H1 (cell line): ENCODE measurements around the gene NRSN1. TPM values are rescaled to one million over a fixed set of nuclear protein-coding genes. Genes with fewer than 3 reads are reported as not detected.

Experiments used
- BACH1 ChIP-seq: IDR thresholded peaks from 2 replicates; pipeline ENCODE4 v1.6.1; 2012; ENCODE audit warnings: low read length, improper control_type of control experiment
- CEBPB ChIP-seq: IDR thresholded peaks from 2 replicates; pipeline ENCODE4 v1.6.1; 2012; ENCODE audit warnings: low read depth, low read length
- CTBP2 ChIP-seq: IDR thresholded peaks from 2 replicates; pipeline ENCODE4 v1.7.0; 2011; ENCODE audit warnings: borderline replicate concordance, mild to moderate bottlenecking, moderate library complexity, mixed read lengths, low read length; ENCODE audit not compliant: insufficient read depth, insufficient read length
- EGR1 ChIP-seq: IDR thresholded peaks from 2 replicates; pipeline ENCODE4 v1.6.1; 2011; ENCODE audit warnings: low read depth, low read length, borderline replicate concordance
- EZH2 ChIP-seq: fragments of 200-600 bp; sonication (generic); IDR thresholded peaks from 2 replicates; pipeline ENCODE4 v1.7.1; 2012; ENCODE audit warnings: low read depth, mild to moderate bottlenecking, moderate library complexity, low read length, inconsistent platforms; ENCODE audit not compliant: severe bottlenecking
- HDAC2 ChIP-seq, 2 experiments: fragments of 300-600 bp in 1 of 2; sonication (generic) in 1 of 2; IDR thresholded peaks; 2 replicates each; pipeline ENCODE4 v1.6.1; 2011 to 2012; ENCODE audit warnings: low read depth in 2 of 2, low read length in 2 of 2, mild to moderate bottlenecking in 2 of 2, moderate library complexity in 2 of 2, borderline replicate concordance in 1 of 2, inconsistent platforms in 1 of 2
- PHF8 ChIP-seq: fragments of 200-600 bp; sonication (generic); conservative IDR thresholded peaks from 2 replicates; pipeline ENCODE4 v1.7.1; 2012; ENCODE audit warnings: low read depth, mild to moderate bottlenecking, inconsistent platforms, low read length, moderate library complexity
- SAP30 ChIP-seq: fragments of 300-600 bp; sonication (generic); IDR thresholded peaks from 2 replicates; pipeline ENCODE4 v1.7.1; 2012; ENCODE audit warnings: low read length, moderate library complexity, mild to moderate bottlenecking, inconsistent platforms; ENCODE audit not compliant: insufficient read depth, insufficient replicate concordance
- SIRT6 ChIP-seq: IDR thresholded peaks from one replicate; pipeline ENCODE4 v1.7.1; 2012; ENCODE audit warnings: low read length, inconsistent platforms
- TCF12 ChIP-seq: IDR thresholded peaks from 2 replicates; pipeline ENCODE4 v1.6.1; 2011; ENCODE audit warnings: low read depth, mild to moderate bottlenecking, low read length
- ZNF274 ChIP-seq: IDR thresholded peaks from 2 replicates; pipeline ENCODE4 v1.7.0; 2012; ENCODE audit warnings: low read length, borderline replicate concordance; ENCODE audit errors: extremely low read depth
- polyA plus RNA-seq, 7 experiments: library from polyadenylated mRNA; depleted of rRNA in 3 of 7; stranded (reverse) in 5 of 7; unstranded in 2 of 7; fragments of >200 nt in 5 of 7; fragments of 200-250 nt in 2 of 7; gene quantifications; 1 replicate in 5 of 7; 2 replicates in 1 of 7; 4 replicates in 1 of 7; pipeline versions ENCODE4 v1.2.1 to v1.2.3, GENCODE V29; 2011 to 2013; ENCODE audit warnings: missing spikeins in 2 of 7, mixed read lengths in 2 of 7
- total RNA-seq: library from RNA; stranded (reverse); fragmentation: NEBNext Ultra II Directional; extraction: Animal tissue kit (Norgen Biotek cat#: 25700); gene quantifications from 2 replicates; pipeline ENCODE4 v1.2.1, GENCODE V29; 2021
- TF ChIP-seq, protein P1 (sequence below): fragments of 300-600 bp; sonication (generic); IDR thresholded peaks from 2 replicates; pipeline ENCODE4 v1.7.1; 2012; ENCODE audit warnings: low read length, moderate library complexity, mild to moderate bottlenecking, inconsistent platforms; ENCODE audit not compliant: insufficient replicate concordance

The NRSN1 gene
- total and polyA plus RNA-seq, 2 of the 8 experiments (the other 6 are each of a cell fraction or from before 2014, with no cell fraction given) = 0.15 to 0.78 TPM

DNA sequence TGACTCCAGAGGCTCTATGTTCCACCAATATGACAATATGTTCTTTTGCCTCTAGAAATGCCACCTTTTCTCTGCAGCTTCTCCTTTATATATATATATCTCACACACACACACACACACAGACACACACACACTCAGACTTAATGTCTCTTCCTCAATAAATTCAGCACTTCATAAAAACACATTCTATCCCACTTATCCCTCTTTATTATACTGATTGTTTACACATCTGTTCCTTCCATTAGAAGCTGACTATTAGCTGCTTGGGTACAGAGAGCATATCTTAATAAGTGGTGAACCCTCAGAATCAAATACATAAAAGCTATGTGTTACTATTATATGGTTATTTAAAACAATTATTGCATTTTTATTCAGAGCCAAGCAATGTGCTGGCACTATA is 23.3 kb downstream of the NRSN1 start (continued):
- TF ChIP-seq, protein P1, sequence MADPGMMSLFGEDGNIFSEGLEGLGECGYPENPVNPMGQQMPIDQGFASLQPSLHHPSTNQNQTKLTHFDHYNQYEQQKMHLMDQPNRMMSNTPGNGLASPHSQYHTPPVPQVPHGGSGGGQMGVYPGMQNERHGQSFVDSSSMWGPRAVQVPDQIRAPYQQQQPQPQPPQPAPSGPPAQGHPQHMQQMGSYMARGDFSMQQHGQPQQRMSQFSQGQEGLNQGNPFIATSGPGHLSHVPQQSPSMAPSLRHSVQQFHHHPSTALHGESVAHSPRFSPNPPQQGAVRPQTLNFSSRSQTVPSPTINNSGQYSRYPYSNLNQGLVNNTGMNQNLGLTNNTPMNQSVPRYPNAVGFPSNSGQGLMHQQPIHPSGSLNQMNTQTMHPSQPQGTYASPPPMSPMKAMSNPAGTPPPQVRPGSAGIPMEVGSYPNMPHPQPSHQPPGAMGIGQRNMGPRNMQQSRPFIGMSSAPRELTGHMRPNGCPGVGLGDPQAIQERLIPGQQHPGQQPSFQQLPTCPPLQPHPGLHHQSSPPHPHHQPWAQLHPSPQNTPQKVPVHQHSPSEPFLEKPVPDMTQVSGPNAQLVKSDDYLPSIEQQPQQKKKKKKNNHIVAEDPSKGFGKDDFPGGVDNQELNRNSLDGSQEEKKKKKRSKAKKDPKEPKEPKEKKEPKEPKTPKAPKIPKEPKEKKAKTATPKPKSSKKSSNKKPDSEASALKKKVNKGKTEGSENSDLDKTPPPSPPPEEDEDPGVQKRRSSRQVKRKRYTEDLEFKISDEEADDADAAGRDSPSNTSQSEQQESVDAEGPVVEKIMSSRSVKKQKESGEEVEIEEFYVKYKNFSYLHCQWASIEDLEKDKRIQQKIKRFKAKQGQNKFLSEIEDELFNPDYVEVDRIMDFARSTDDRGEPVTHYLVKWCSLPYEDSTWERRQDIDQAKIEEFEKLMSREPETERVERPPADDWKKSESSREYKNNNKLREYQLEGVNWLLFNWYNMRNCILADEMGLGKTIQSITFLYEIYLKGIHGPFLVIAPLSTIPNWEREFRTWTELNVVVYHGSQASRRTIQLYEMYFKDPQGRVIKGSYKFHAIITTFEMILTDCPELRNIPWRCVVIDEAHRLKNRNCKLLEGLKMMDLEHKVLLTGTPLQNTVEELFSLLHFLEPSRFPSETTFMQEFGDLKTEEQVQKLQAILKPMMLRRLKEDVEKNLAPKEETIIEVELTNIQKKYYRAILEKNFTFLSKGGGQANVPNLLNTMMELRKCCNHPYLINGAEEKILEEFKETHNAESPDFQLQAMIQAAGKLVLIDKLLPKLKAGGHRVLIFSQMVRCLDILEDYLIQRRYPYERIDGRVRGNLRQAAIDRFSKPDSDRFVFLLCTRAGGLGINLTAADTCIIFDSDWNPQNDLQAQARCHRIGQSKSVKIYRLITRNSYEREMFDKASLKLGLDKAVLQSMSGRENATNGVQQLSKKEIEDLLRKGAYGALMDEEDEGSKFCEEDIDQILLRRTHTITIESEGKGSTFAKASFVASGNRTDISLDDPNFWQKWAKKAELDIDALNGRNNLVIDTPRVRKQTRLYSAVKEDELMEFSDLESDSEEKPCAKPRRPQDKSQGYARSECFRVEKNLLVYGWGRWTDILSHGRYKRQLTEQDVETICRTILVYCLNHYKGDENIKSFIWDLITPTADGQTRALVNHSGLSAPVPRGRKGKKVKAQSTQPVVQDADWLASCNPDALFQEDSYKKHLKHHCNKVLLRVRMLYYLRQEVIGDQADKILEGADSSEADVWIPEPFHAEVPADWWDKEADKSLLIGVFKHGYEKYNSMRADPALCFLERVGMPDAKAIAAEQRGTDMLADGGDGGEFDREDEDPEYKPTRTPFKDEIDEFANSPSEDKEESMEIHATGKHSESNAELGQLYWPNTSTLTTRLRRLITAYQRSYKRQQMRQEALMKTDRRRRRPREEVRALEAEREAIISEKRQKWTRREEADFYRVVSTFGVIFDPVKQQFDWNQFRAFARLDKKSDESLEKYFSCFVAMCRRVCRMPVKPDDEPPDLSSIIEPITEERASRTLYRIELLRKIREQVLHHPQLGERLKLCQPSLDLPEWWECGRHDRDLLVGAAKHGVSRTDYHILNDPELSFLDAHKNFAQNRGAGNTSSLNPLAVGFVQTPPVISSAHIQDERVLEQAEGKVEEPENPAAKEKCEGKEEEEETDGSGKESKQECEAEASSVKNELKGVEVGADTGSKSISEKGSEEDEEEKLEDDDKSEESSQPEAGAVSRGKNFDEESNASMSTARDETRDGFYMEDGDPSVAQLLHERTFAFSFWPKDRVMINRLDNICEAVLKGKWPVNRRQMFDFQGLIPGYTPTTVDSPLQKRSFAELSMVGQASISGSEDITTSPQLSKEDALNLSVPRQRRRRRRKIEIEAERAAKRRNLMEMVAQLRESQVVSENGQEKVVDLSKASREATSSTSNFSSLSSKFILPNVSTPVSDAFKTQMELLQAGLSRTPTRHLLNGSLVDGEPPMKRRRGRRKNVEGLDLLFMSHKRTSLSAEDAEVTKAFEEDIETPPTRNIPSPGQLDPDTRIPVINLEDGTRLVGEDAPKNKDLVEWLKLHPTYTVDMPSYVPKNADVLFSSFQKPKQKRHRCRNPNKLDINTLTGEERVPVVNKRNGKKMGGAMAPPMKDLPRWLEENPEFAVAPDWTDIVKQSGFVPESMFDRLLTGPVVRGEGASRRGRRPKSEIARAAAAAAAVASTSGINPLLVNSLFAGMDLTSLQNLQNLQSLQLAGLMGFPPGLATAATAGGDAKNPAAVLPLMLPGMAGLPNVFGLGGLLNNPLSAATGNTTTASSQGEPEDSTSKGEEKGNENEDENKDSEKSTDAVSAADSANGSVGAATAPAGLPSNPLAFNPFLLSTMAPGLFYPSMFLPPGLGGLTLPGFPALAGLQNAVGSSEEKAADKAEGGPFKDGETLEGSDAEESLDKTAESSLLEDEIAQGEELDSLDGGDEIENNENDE = no peak
- no peak for TF ChIP-seq SIRT6
- TF ChIP-seq ZNF274 = no peak
- no peak for TF ChIP-seq EGR1
- TF ChIP-seq CTBP2 = no peak
- TF ChIP-seq TCF12 = no peak
- TF ChIP-seq CEBPB = no peak
- TF ChIP-seq EZH2 = no peak
- TF ChIP-seq HDAC2 (IDR thresholded peaks at IDR 0.05; ENCODE audit: borderline replicate concordance in 1 of 2, low read depth in 2 of 2, low read length in 2 of 2) = no peak
- no peak for TF ChIP-seq BACH1
- TF ChIP-seq PHF8 = no peak
- no peak for TF ChIP-seq SAP30
